Gastrocnemius medialis (tissue), 4 donors: ENCODE results near the gene NOTCH1.

Source experiments
- CTCF ChIP-seq, 5 experiments: fragments of 450-650 bp in 3 of 5; fragments of 200-600 bp in 2 of 5; sonication (generic) in 2 of 5; IDR thresholded peaks in 4 of 5; conservative IDR thresholded peaks in 1 of 5; 1 replicate in 4 of 5; 2 replicates in 1 of 5; pipeline ENCODE4 v1.5.1; 2016 to 2019; ENCODE audit warnings: antibody characterized with exemption in 5 of 5, mild to moderate bottlenecking in 3 of 5, moderate library complexity in 3 of 5
- POLR2A ChIP-seq, 2 donors: fragments of 450-650 bp; IDR thresholded peaks; one replicate each; pipeline ENCODE4 v1.6.1; 2017; ENCODE audit warnings: antibody characterized with exemption in 2 of 2, mild to moderate bottlenecking in 2 of 2, moderate library complexity in 2 of 2

GRCh38 chr9:136512651-136513071, 33.2 kb downstream of the NOTCH1 start:
- no peak for TF ChIP-seq CTCF (IDR thresholded peaks at IDR 0.05 in 4 of 5, conservative IDR thresholded peaks at IDR 0.05 in 1 of 5)
- no peak for TF ChIP-seq POLR2A (IDR thresholded peaks at IDR 0.05)
